Astrocyte (in vitro differentiated cells and primary cell): ENCODE data around the gene OR6B3. TPM values are rescaled to one million over a fixed set of nuclear protein-coding genes. Genes with fewer than 3 reads are reported as not detected.

Experiments
- DNase-seq: peaks from one replicate; pipeline ENCODE4 v3.0.0-alpha.2; 2010; ENCODE audit warnings: low read depth
- FAIRE-seq: peaks from 2 replicates; lab custom pipeline; 2011; peaks lifted over from hg19 to GRCh38; lab: Jason Lieb, UNC
- H2AFZ ChIP-seq: 2 replicates; pipeline ENCODE4 v1.6.0; 2012; ENCODE audit warnings: low read depth, low read length, inconsistent platforms
- H3K27ac ChIP-seq: 2 replicates; pipeline ENCODE4 v1.5.1; 2011; ENCODE audit warnings: low read depth, low read length, inconsistent platforms
- H3K27me3 ChIP-seq: 2 replicates; pipeline ENCODE4 v1.6.0; 2011; ENCODE audit warnings: low read length, inconsistent platforms; ENCODE audit not compliant: insufficient read depth
- H3K36me3 ChIP-seq: 2 replicates; pipeline ENCODE4 v1.5.1; 2011; ENCODE audit warnings: low read length, inconsistent platforms; ENCODE audit not compliant: insufficient read depth
- H3K4me1 ChIP-seq: 2 replicates; pipeline ENCODE4 v1.5.1; 2011; ENCODE audit warnings: low read length, inconsistent platforms; ENCODE audit not compliant: insufficient read depth
- H3K4me2 ChIP-seq: 2 replicates; pipeline ENCODE4 v1.6.0; 2012; ENCODE audit warnings: low read length, inconsistent platforms
- H3K4me3 ChIP-seq: 2 replicates; pipeline ENCODE4 v1.5.1; 2011; ENCODE audit warnings: low read depth, mild to moderate bottlenecking, low read length, inconsistent platforms; ENCODE audit not compliant: insufficient read depth
- H3K79me2 ChIP-seq: 2 replicates; pipeline ENCODE4 v1.6.0; 2012; ENCODE audit warnings: mild to moderate bottlenecking, low read length, inconsistent platforms; ENCODE audit not compliant: insufficient read depth
- H3K9ac ChIP-seq: 2 replicates; pipeline ENCODE4 v1.6.0; 2012; ENCODE audit warnings: mild to moderate bottlenecking, low read length, inconsistent platforms
- H3K9me3 ChIP-seq: 2 replicates; pipeline ENCODE4 v1.5.1; 2012; ENCODE audit warnings: low read depth, mild to moderate bottlenecking, low read length, inconsistent platforms; ENCODE audit not compliant: insufficient read depth
- H4K20me1 ChIP-seq: 2 replicates; pipeline ENCODE4 v1.6.0; 2012; ENCODE audit warnings: low read length, inconsistent platforms; ENCODE audit not compliant: insufficient read depth
- H3K27ac Mint-ChIP-seq: one replicate; pipeline ENCODE4 v1.8.0; 2021; ENCODE audit warnings: mild to moderate bottlenecking, mixed read lengths; ENCODE audit not compliant: unreplicated experiment
- H3K27me3 Mint-ChIP-seq: one replicate; pipeline ENCODE4 v1.8.0; 2021; ENCODE audit warnings: low read depth, mixed read lengths; ENCODE audit not compliant: unreplicated experiment
- H3K36me3 Mint-ChIP-seq: one replicate; pipeline ENCODE4 v1.8.0; 2021; ENCODE audit warnings: low read depth, mixed read lengths; ENCODE audit not compliant: unreplicated experiment
- H3K4me1 Mint-ChIP-seq: one replicate; pipeline ENCODE4 v1.8.0; 2021; ENCODE audit warnings: low read depth, mixed read lengths; ENCODE audit not compliant: unreplicated experiment
- H3K4me3 Mint-ChIP-seq: one replicate; pipeline ENCODE4 v1.8.0; 2021; ENCODE audit warnings: mild to moderate bottlenecking, moderate library complexity, mixed read lengths; ENCODE audit not compliant: unreplicated experiment
- H3K9me3 Mint-ChIP-seq: one replicate; pipeline ENCODE4 v1.8.0; 2021; ENCODE audit warnings: mild to moderate bottlenecking, mixed read lengths; ENCODE audit not compliant: unreplicated experiment
- CTCF ChIP-seq: IDR thresholded peaks from 2 replicates; pipeline ENCODE4 v1.5.1; 2011; ENCODE audit warnings: low read depth, mild to moderate bottlenecking, inconsistent platforms, low read length, moderate library complexity; ENCODE audit not compliant: insufficient read depth
- EZH2 ChIP-seq: IDR thresholded peaks from 2 replicates; pipeline ENCODE4 v1.6.1; 2012; ENCODE audit warnings: mild to moderate bottlenecking, low read length, inconsistent platforms; ENCODE audit not compliant: insufficient read depth
- total RNA-seq: library from RNA; stranded (reverse); gene quantifications from 2 replicates; pipeline ENCODE4 v1.2.1, GENCODE V29; 2021

OR6B3 gene
- total RNA-seq, 1 donor from 2014 or later, result not detected

- no peaks in the 10 kb centered on the region for H3K36me3 Mint-ChIP-seq
- DNase-seq (no peak), FAIRE-seq (no peak)
- Histone ChIP-seq H3K4me1 (no peaks in the 10 kb centered on the region), H3K9ac (no peak overlapping the region), H3K79me2 (no peaks in the 10 kb centered on the region), H2AFZ (no peak overlapping the region), H3K9me3 (no peaks in the 10 kb centered on the region), H3K27me3 (no peaks in the 10 kb centered on the region), H4K20me1 (no peaks in the 10 kb centered on the region), H3K4me3 (no peak overlapping the region), H3K27ac (no peak overlapping the region), H3K36me3 (no peaks in the 10 kb centered on the region), H3K4me2 (no peak overlapping the region)
- H3K27ac Mint-ChIP-seq, result no peak overlapping the region
- no peak overlapping the region for H3K4me3 Mint-ChIP-seq
- H3K9me3 Mint-ChIP-seq, result peaks cover 13% of the 10 kb centered on the region
- peaks cover 2% of the 10 kb centered on the region for H3K27me3 Mint-ChIP-seq
- TF ChIP-seq EZH2 (no peak), CTCF (no peak)
- no peaks in the 10 kb centered on the region for H3K4me1 Mint-ChIP-seq
Measured at GRCh38 chr2:240077442-240077841, 24.1 kb upstream of the OR6B3 start.

GRCh38 chr2:240074545-240074944 lies 21.2 kb upstream of the OR6B3 start:
- Histone ChIP-seq H3K27me3 (no peaks in the 10 kb centered on the region), H3K79me2 (no peaks in the 10 kb centered on the region), H3K36me3 (no peaks in the 10 kb centered on the region), H3K4me1 (no peaks in the 10 kb centered on the region), H3K4me3 (no peak overlapping the region), H3K4me2 (no peak overlapping the region), H2AFZ (no peak overlapping the region), H3K9ac (no peak overlapping the region), H4K20me1 (no peaks in the 10 kb centered on the region), H3K27ac (no peak overlapping the region), H3K9me3 (no peaks in the 10 kb centered on the region)
- FAIRE-seq (no peak), DNase-seq (no peak)
- no peaks in the 10 kb centered on the region for H3K4me1 Mint-ChIP-seq
- H3K9me3 Mint-ChIP-seq, result peaks cover 12% of the 10 kb centered on the region
- no peaks in the 10 kb centered on the region for H3K36me3 Mint-ChIP-seq
- H3K4me3 Mint-ChIP-seq, result no peak overlapping the region
- no peak overlapping the region for H3K27ac Mint-ChIP-seq
- H3K27me3 Mint-ChIP-seq, result peaks cover 2% of the 10 kb centered on the region
- TF ChIP-seq CTCF, result no peak
- no peak for TF ChIP-seq EZH2

DNA sequence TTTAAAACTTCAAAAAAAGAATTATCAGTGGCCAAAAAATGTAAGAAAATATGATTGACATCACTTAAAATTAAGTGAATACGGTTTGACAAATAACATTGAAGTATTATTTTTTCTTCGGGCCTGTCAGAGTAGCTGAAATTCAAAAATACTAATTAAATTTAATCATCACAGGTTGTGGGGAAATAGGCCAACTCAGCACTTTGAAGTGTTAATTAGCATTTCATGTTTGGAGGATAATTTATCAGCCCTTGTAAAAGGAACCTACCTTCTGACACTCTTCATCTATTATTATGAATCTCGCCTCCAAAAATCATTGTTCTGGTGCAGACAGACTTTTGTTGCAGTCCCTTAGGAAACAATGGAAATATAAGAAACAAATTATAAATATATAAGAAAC lies 17.6 kb upstream of the OR6B3 start:
- H3K9me3 ChIP-seq, result no peaks in the 10 kb centered on the region
- DNase-seq, result no peak
- H3K27ac ChIP-seq, result no peak overlapping the region
- peaks cover 8% of the 10 kb centered on the region for H3K9me3 Mint-ChIP-seq
- H3K79me2 ChIP-seq, result no peaks in the 10 kb centered on the region
- TF ChIP-seq CTCF (no peak), EZH2 (no peak)
- H3K4me1 ChIP-seq, result no peaks in the 10 kb centered on the region
- no peaks in the 10 kb centered on the region for H3K27me3 ChIP-seq
- H3K27me3 Mint-ChIP-seq, result peaks cover 2% of the 10 kb centered on the region
- no peak overlapping the region for H3K9ac ChIP-seq
- H3K4me3 Mint-ChIP-seq, result no peak overlapping the region
- H3K27ac Mint-ChIP-seq, result no peak overlapping the region
- no peaks in the 10 kb centered on the region for H3K36me3 Mint-ChIP-seq
- H2AFZ ChIP-seq, result no peak overlapping the region
- no peaks in the 10 kb centered on the region for H3K4me1 Mint-ChIP-seq
- H4K20me1 ChIP-seq, result no peaks in the 10 kb centered on the region
- no peak overlapping the region for H3K4me3 ChIP-seq
- H3K36me3 ChIP-seq, result no peaks in the 10 kb centered on the region
- H3K4me2 ChIP-seq, result no peak overlapping the region
- no peak for FAIRE-seq
